ENCODE results near the gene AHI1.

- TF ChIP-seq CTCF (IDR thresholded peaks at IDR 0.05; ENCODE audit: borderline replicate concordance, extremely low read depth, low read length, poor library complexity, severe bottlenecking) (no peak), EZH2 (IDR thresholded peaks at IDR 0.05; ENCODE audit: borderline replicate concordance, low read depth, low read length, severe bottlenecking) (no peak)
Observed at GRCh38 chr6:135493218-135493961, 4.2 kb downstream of the AHI1 start.
